GM18526 (cell line): Measurements from ENCODE around the gene TRUB2.

Source experiments
- POLR2A ChIP-seq: IDR thresholded peaks from 3 replicates; pipeline ENCODE4 v1.6.1; 2011; ENCODE audit not compliant: insufficient read length; ENCODE audit errors: extremely low read depth

The TRUB2 gene

GRCh38 chr9:128323212-128323730 lies 1.0 kb upstream of the TRUB2 start:
- no peak for TF ChIP-seq POLR2A

GRCh38 chr9:128321879-128322403 lies 306 bp downstream of the TRUB2 start:
- TF ChIP-seq POLR2A, result no peak

- TF ChIP-seq POLR2A, result no peak
Observed at GRCh38 chr9:128321343-128321742, 904 bp downstream of the TRUB2 start.

- TF ChIP-seq POLR2A, result no peak
Observed at GRCh38 chr9:128317629-128318028, 4.6 kb downstream of the TRUB2 start.

GRCh38 chr9:128316421-128316820 lies 5.8 kb downstream of the TRUB2 start:
- no peak for TF ChIP-seq POLR2A

- no peak for TF ChIP-seq POLR2A
Observed at GRCh38 chr9:128314697-128315096, 7.5 kb downstream of the TRUB2 start.

- TF ChIP-seq POLR2A, result no peak
Observed at GRCh38 chr9:128310461-128310860, 11.8 kb downstream of the TRUB2 start.

GRCh38 chr9:128309551-128309950 lies 12.7 kb downstream of the TRUB2 start:
- no peak for TF ChIP-seq POLR2A

GRCh38 chr9:128304971-128305288 lies 17.3 kb downstream of the TRUB2 start:
- no peak for TF ChIP-seq POLR2A

- no peak for TF ChIP-seq POLR2A
Observed at GRCh38 chr9:128304136-128304970, 17.9 kb downstream of the TRUB2 start.

- no peak for TF ChIP-seq POLR2A
Observed at GRCh38 chr9:128298535-128299482, 23.4 kb downstream of the TRUB2 start.

- no peak for TF ChIP-seq POLR2A
Observed at GRCh38 chr9:128297221-128297773, 24.9 kb downstream of the TRUB2 start.

GRCh38 chr9:128296340-128297220 lies 25.7 kb downstream of the TRUB2 start:
- TF ChIP-seq POLR2A, result no peak

GRCh38 chr9:128294142-128294541 lies 28.1 kb downstream of the TRUB2 start:
- no peak for TF ChIP-seq POLR2A

- TF ChIP-seq POLR2A, result no peak
Observed at GRCh38 chr9:128293091-128293490, 29.2 kb downstream of the TRUB2 start.

- no peak for TF ChIP-seq POLR2A
Observed at GRCh38 chr9:128292009-128292408, 30.2 kb downstream of the TRUB2 start.
